Measurements from ENCODE around the gene DNAH3. TPM values are rescaled to one million over a fixed set of nuclear protein-coding genes. Genes with fewer than 3 reads are reported as not detected.

DNAH3 gene
- total RNA-seq, 1 donor from 2014 or later = not detected

DNA sequence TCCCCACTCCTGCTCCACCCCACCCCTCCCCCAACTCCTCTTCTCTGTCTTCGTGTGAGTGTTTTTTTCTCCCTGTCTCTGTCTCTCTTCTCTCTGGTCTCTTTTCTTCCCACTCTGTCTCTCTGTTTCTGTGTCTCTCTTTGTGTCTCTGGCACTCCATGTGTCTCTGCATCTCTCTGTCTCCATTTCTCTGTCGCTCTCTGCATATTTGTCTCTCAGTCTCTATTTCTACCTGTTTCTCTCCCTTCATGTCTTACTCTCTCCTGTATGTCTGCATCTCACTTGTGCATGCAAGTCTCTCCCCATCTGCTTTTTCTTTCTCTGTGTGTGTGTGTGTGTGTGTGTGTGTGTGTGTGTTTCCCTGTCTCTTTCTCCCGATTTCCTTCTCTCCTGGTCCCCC, 181.9 kb downstream of the DNAH3 start:
- Mint-ChIP-seq H3K27ac (no peak overlapping the region), H3K4me1 (no peaks in the 10 kb centered on the region)

DNA sequence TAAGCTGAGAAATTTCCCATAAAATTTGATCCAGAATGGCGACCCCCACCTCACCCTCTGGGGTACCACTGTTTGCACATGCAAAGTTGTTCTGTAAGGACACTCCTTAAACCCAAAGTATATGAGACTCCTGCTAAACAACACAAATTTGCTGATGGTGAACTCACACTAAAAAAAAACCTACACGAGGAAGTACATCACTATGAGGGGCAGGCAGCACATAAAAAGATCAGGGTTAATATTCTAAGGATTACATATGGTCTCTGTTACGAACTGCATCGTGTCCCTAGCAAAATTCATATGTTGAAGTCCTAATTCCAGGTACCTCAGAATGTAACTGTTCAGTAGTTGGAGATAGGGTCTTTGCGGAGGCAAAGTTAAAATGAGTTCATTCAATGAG, 189.7 kb downstream of the DNAH3 start:
- Mint-ChIP-seq H3K27me3 (ENCODE audit: low read depth) (peaks cover 2% of the 10 kb centered on the region), H3K27ac (no peak overlapping the region), H3K4me1 (no peaks in the 10 kb centered on the region), H3K36me3 (no peaks in the 10 kb centered on the region), H3K9me3 (peaks cover 4% of the 10 kb centered on the region), H3K4me3 (no peak overlapping the region)
- TF ChIP-seq, protein P1, sequence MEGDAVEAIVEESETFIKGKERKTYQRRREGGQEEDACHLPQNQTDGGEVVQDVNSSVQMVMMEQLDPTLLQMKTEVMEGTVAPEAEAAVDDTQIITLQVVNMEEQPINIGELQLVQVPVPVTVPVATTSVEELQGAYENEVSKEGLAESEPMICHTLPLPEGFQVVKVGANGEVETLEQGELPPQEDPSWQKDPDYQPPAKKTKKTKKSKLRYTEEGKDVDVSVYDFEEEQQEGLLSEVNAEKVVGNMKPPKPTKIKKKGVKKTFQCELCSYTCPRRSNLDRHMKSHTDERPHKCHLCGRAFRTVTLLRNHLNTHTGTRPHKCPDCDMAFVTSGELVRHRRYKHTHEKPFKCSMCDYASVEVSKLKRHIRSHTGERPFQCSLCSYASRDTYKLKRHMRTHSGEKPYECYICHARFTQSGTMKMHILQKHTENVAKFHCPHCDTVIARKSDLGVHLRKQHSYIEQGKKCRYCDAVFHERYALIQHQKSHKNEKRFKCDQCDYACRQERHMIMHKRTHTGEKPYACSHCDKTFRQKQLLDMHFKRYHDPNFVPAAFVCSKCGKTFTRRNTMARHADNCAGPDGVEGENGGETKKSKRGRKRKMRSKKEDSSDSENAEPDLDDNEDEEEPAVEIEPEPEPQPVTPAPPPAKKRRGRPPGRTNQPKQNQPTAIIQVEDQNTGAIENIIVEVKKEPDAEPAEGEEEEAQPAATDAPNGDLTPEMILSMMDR (IDR thresholded peaks at IDR 0.05; ENCODE audit: unreplicated experiment) = no peak
- DNase-seq (ENCODE audit: low spot score in 2 of 2, unreplicated experiment in 2 of 2) = no peak

More for the DNA sequence above, 181.9 kb downstream of the DNAH3 start:
- peaks cover 2% of the 10 kb centered on the region for H3K9me3 Mint-ChIP-seq
- H3K27me3 Mint-ChIP-seq (ENCODE audit: low read depth) = peaks cover 2% of the 10 kb centered on the region
- TF ChIP-seq, protein P1 (IDR thresholded peaks at IDR 0.05; ENCODE audit: unreplicated experiment) = no peak
- no peaks in the 10 kb centered on the region for H3K36me3 Mint-ChIP-seq
- H3K4me3 Mint-ChIP-seq = no peak overlapping the region
- DNase-seq (ENCODE audit: low spot score in 2 of 2, unreplicated experiment in 2 of 2) = no peak

DNA sequence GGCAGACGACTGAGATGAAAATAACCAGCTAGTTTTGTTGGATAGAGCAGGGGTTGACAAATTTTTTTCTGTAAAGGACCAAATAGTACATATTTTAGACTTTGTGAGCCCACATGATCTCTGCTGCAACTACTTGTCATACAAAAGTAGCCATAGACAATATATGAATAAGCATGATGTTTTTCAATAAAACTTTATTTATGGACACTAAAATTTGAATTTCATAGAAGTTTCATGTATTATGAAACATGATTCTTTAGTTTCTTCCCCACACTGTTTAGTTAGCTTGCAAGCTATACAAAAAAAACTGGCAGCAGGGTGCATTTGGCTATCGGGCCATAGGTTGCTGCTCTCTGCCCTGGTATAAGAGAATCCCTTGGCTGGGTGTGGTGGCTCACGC, 193.5 kb downstream of the DNAH3 start:
- DNase-seq (ENCODE audit: low spot score in 2 of 2, unreplicated experiment in 2 of 2) = no peak
- Mint-ChIP-seq H3K9me3 (no peaks in the 10 kb centered on the region), H3K27ac (no peak overlapping the region), H3K4me3 (no peak overlapping the region), H3K4me1 (no peaks in the 10 kb centered on the region), H3K27me3 (ENCODE audit: low read depth) (no peaks in the 10 kb centered on the region), H3K36me3 (no peaks in the 10 kb centered on the region)
- TF ChIP-seq, protein P1 (IDR thresholded peaks at IDR 0.05; ENCODE audit: unreplicated experiment) = no peak

DNA sequence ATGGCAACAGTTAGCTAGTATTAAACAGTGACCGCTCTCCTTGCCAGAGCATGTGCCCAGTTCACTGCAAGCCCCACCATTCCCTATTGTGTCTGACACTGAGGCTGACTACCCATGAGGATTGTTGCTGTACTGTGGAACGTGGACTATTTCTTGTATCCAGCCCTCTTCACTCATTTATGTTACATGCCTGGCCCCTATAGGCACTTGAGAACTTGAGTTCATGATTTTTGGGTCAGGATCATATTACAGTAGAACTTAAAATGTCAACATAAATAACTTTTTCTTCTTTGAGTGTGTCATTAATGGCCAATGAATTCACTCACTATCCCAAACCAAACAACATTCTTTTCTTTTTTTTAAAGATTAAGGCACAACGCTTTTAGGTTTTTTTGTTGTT, 194.3 kb downstream of the DNAH3 start:
- Mint-ChIP-seq H3K4me1 (no peaks in the 10 kb centered on the region), H3K27me3 (ENCODE audit: low read depth) (no peaks in the 10 kb centered on the region), H3K27ac (no peak overlapping the region)

DNA sequence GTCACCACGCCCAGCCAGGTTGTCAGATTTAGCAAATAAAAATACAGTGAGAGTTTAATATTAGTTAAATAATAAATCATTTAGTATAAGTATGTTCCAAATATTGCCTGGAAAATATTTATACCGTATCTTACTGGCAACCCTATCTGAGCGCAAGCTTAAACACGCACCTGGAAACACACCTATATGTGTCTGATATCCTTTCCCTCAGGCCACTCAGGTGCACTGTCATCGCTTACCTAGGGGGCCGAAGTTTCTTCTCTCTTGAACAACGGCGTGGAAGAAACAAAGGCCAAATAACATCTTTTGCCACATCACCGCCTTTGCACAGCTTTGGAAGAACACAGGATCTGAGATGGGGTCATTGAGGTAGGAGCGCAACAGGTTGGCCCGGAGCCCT, 196.1 kb downstream of the DNAH3 start:
- Mint-ChIP-seq H3K27ac (no peak overlapping the region), H3K9me3 (no peaks in the 10 kb centered on the region), H3K4me1 (no peaks in the 10 kb centered on the region), H3K36me3 (no peaks in the 10 kb centered on the region), H3K27me3 (ENCODE audit: low read depth) (no peaks in the 10 kb centered on the region), H3K4me3 (no peak overlapping the region)
- TF ChIP-seq, protein P1 (IDR thresholded peaks at IDR 0.05; ENCODE audit: unreplicated experiment) = no peak
- DNase-seq (ENCODE audit: low spot score in 2 of 2, unreplicated experiment in 2 of 2) = no peak

More for the DNA sequence above, 194.3 kb downstream of the DNAH3 start:
- Mint-ChIP-seq H3K36me3 (no peaks in the 10 kb centered on the region), H3K9me3 (no peaks in the 10 kb centered on the region), H3K4me3 (no peak overlapping the region)
- TF ChIP-seq, protein P1 (IDR thresholded peaks at IDR 0.05; ENCODE audit: unreplicated experiment) = no peak
- no peak for DNase-seq (ENCODE audit: low spot score in 2 of 2, unreplicated experiment in 2 of 2)
